ENCODE data around the gene ZNF747. TPM values are rescaled to one million over a fixed set of nuclear protein-coding genes. Genes with fewer than 3 reads are reported as not detected.

The ZNF747 gene
- total RNA-seq, 4 donors from 2014 or later, result 16.0 to 25.7 (median 16.8) TPM

GRCh38 chr16:30503403-30504296, 31.0 kb downstream of the ZNF747 start:
- DNase-seq, result no peak
- Histone ChIP-seq H3K9me3 (no peaks in the 10 kb centered on the region), H3K27ac (no peak overlapping the region), H3K27me3 (no peaks in the 10 kb centered on the region), H3K36me3 (no peaks in the 10 kb centered on the region), H3K4me3 (no peak overlapping the region), H3K4me1 (no peaks in the 10 kb centered on the region)
- TF ChIP-seq CTCF (IDR thresholded peaks at IDR 0.05), result no peak
- no peak for TF ChIP-seq EP300 (IDR thresholded peaks at IDR 0.05; ENCODE audit: low read depth)
- TF ChIP-seq POLR2AphosphoS5 (IDR thresholded peaks at IDR 0.05), result no peak
- no peak for TF ChIP-seq POLR2A (IDR thresholded peaks at IDR 0.05)
- intact Hi-C loops (cut with DNase I; ENCODE audit: low total_unique reads), result no loop called here
- WGBS, 2 donors (ENCODE audit: low coverage in 1 of 2), result 81 to 91% methylated on average over 5 to 6 of the region's 6 CpGs
- in situ Hi-C loops (cut with MboI; ENCODE audit: low pct_ligation_motif_present in 1 of 4, low pct_unique_long_range_greater_than_20kb in 1 of 4, low sequenced_read_pairs in 3 of 4), result no loop called here

GRCh38 chr16:30499284-30499683, 35.4 kb downstream of the ZNF747 start:
- no peak for TF ChIP-seq POLR2AphosphoS5 (IDR thresholded peaks at IDR 0.05)
- no peak for TF ChIP-seq POLR2A (IDR thresholded peaks at IDR 0.05)
- no peak for TF ChIP-seq CTCF (IDR thresholded peaks at IDR 0.05)
- Histone ChIP-seq H3K36me3 (no peaks in the 10 kb centered on the region), H3K27ac (no peak overlapping the region), H3K4me3 (no peak overlapping the region), H3K27me3 (no peaks in the 10 kb centered on the region), H3K4me1 (no peaks in the 10 kb centered on the region), H3K9me3 (no peaks in the 10 kb centered on the region)
- DNase-seq, result no peak
- intact Hi-C loops (cut with DNase I; ENCODE audit: low total_unique reads) (no loop called here), in situ Hi-C loops (cut with MboI; ENCODE audit: low pct_ligation_motif_present in 1 of 4, low pct_unique_long_range_greater_than_20kb in 1 of 4, low sequenced_read_pairs in 3 of 4) (no loop called here)
- WGBS, 2 donors (ENCODE audit: low coverage in 1 of 2), result 70 to 86% methylated on average over 3 to 8 of the region's 8 CpGs

- Histone ChIP-seq H3K27me3 (no peaks in the 10 kb centered on the region), H3K36me3 (no peaks in the 10 kb centered on the region), H3K4me3 (no peak overlapping the region), H3K4me1 (peaks cover 0 to 8% (median 0%) of the 10 kb centered on the region in 4 donors), H3K9me3 (no peaks in the 10 kb centered on the region), H3K27ac (no peak overlapping the region)
- no peak for DNase-seq
- WGBS, 2 donors (ENCODE audit: low coverage in 1 of 2), result 80% methylated on average over 12 of the region's 12 CpGs; no CpG with 5 or more reads in 1 of the 2 donors
- TF ChIP-seq CTCF (IDR thresholded peaks at IDR 0.05) (no peak), POLR2AphosphoS5 (IDR thresholded peaks at IDR 0.05) (no peak), EP300 (IDR thresholded peaks at IDR 0.05; ENCODE audit: low read depth) (no peak), POLR2A (IDR thresholded peaks at IDR 0.05) (no peak)
- in situ Hi-C loops (cut with MboI; ENCODE audit: low pct_ligation_motif_present in 1 of 4, low pct_unique_long_range_greater_than_20kb in 1 of 4, low sequenced_read_pairs in 3 of 4) (no loop called here), intact Hi-C loops (cut with DNase I; ENCODE audit: low total_unique reads) (no loop called here)
These were observed 39.9 kb downstream of the ZNF747 start for GRCh38 chr16:30494709-30495108.

GRCh38 chr16:30493941-30494488, 40.6 kb downstream of the ZNF747 start:
- intact Hi-C loops (cut with DNase I; ENCODE audit: low total_unique reads) (no loop called here), in situ Hi-C loops (cut with MboI; ENCODE audit: low pct_ligation_motif_present in 1 of 4, low pct_unique_long_range_greater_than_20kb in 1 of 4, low sequenced_read_pairs in 3 of 4) (no loop called here)

More at GRCh38 chr16:30493941-30494488, 40.6 kb downstream of the ZNF747 start:
- DNase-seq, result no peak
- Histone ChIP-seq H3K9me3 (no peaks in the 10 kb centered on the region), H3K27ac (no peak overlapping the region), H3K4me3 (no peak overlapping the region), H3K4me1 (peaks cover 0 to 8% (median 0%) of the 10 kb centered on the region in 4 donors), H3K36me3 (no peaks in the 10 kb centered on the region), H3K27me3 (no peaks in the 10 kb centered on the region)
- WGBS, 2 donors (ENCODE audit: low coverage in 1 of 2), result 90 to 100% methylated on average over 1 to 11 of the region's 11 CpGs
- TF ChIP-seq EP300 (IDR thresholded peaks at IDR 0.05; ENCODE audit: low read depth) (no peak), CTCF (IDR thresholded peaks at IDR 0.05) (no peak), POLR2A (IDR thresholded peaks at IDR 0.05) (no peak), POLR2AphosphoS5 (IDR thresholded peaks at IDR 0.05) (no peak)

Data from transverse colon (tissue), 4 donors.